Ectodermal cell (in vitro differentiated cells): Measurements from ENCODE around the gene PYGO1.
"Not testable (repeated sequence)": the region's sequence is repeated elsewhere in the genome, so short reads cannot be mapped to it uniquely, and the experiment has no call there.

Experiments
- H3K27ac ChIP-seq: 2 replicates; pipeline ENCODE4 v1.7.0; 2013; ENCODE audit warnings: mild to moderate bottlenecking, low read depth, low read length; ENCODE audit not compliant: insufficient read depth, poor library complexity, severe bottlenecking
- H3K27me3 ChIP-seq: 2 replicates; pipeline ENCODE4 v1.7.0; 2013; ENCODE audit warnings: mild to moderate bottlenecking, low read length; ENCODE audit not compliant: insufficient read depth, control insufficient read depth, poor library complexity, severe bottlenecking
- H3K36me3 ChIP-seq: one replicate; pipeline ENCODE4 v1.7.0; 2013; ENCODE audit warnings: low read length; ENCODE audit not compliant: control insufficient read depth, insufficient read depth
- H3K4me1 ChIP-seq: one replicate; pipeline ENCODE4 v1.7.0; 2013; ENCODE audit warnings: low read length; ENCODE audit not compliant: control insufficient read depth, insufficient read depth
- H3K4me3 ChIP-seq: 2 replicates; pipeline ENCODE4 v1.7.0; 2013; ENCODE audit warnings: low read depth, low read length, control low read depth; ENCODE audit not compliant: insufficient read depth
- H3K9me3 ChIP-seq: 2 replicates; pipeline ENCODE4 v1.7.0; 2013; ENCODE audit warnings: mild to moderate bottlenecking, low read length, moderate library complexity; ENCODE audit not compliant: control insufficient read depth
- WGBS, 2 experiments: methylation state at CpG; one replicate each; pipeline ENCODE4 v1.1.7; 2013; ENCODE audit warnings: missing lambda C conversion rate in 2 of 2; 5-methylcytosine and 5-hydroxymethylcytosine counted together

PYGO1 gene

GRCh38 chr15:55515491-55515890, 72.7 kb downstream of the PYGO1 start:
- 90 to 92% methylated on average over 4 of the region's 4 CpGs for WGBS, 2 experiments
- Histone ChIP-seq H3K27me3 (no peaks in the 10 kb centered on the region), H3K36me3 (no peaks in the 10 kb centered on the region), H3K4me3 (no peak overlapping the region), H3K27ac (no peak overlapping the region), H3K9me3 (no peaks in the 10 kb centered on the region), H3K4me1 (no peaks in the 10 kb centered on the region)

- WGBS, 2 experiments, result 94 to 97% methylated on average over 12 of the region's 12 CpGs
- Histone ChIP-seq H3K4me1 (no peaks in the 10 kb centered on the region), H3K27ac (no peak overlapping the region), H3K36me3 (no peaks in the 10 kb centered on the region), H3K27me3 (no peaks in the 10 kb centered on the region), H3K9me3 (no peaks in the 10 kb centered on the region), H3K4me3 (no peak overlapping the region)
Measured at GRCh38 chr15:55514414-55514850, 73.7 kb downstream of the PYGO1 start.

GRCh38 chr15:55513621-55514413, 74.3 kb downstream of the PYGO1 start:
- H3K27ac ChIP-seq, H3K4me1 ChIP-seq, H3K9me3 ChIP-seq, H3K27me3 ChIP-seq, H3K36me3 ChIP-seq, H3K4me3 ChIP-seq: not testable (repeated sequence)
- WGBS, 2 experiments, result 81 to 82% methylated on average over 29 of the region's 29 CpGs

- Histone ChIP-seq H3K27ac (no peak overlapping the region), H3K4me1 (no peaks in the 10 kb centered on the region), H3K27me3 (no peaks in the 10 kb centered on the region), H3K4me3 (no peak overlapping the region), H3K36me3 (no peaks in the 10 kb centered on the region), H3K9me3 (no peaks in the 10 kb centered on the region)
- WGBS, 2 experiments, result 89 to 92% methylated on average over 11 of the region's 11 CpGs
Measured at GRCh38 chr15:55513152-55513551, 75.0 kb downstream of the PYGO1 start.

- H3K4me1 ChIP-seq, result no peaks in the 10 kb centered on the region
- no peak overlapping the region for H3K27ac ChIP-seq
- no peaks in the 10 kb centered on the region for H3K9me3 ChIP-seq
- WGBS, 2 experiments, result 90% methylated on average over 4 of the region's 4 CpGs
- no peak overlapping the region for H3K4me3 ChIP-seq
- no peaks in the 10 kb centered on the region for H3K27me3 ChIP-seq
- no peaks in the 10 kb centered on the region for H3K36me3 ChIP-seq
Measured at GRCh38 chr15:55507567-55507966, 80.6 kb downstream of the PYGO1 start.

- H3K36me3 ChIP-seq, H3K27ac ChIP-seq, H3K9me3 ChIP-seq, H3K4me1 ChIP-seq, H3K27me3 ChIP-seq, H3K4me3 ChIP-seq: not testable (repeated sequence)
- 75 to 90% methylated on average over 4 of the region's 5 CpGs for WGBS, 2 experiments
Measured at GRCh38 chr15:55505407-55505806, 82.7 kb downstream of the PYGO1 start.

- Histone ChIP-seq H3K36me3 (no peaks in the 10 kb centered on the region), H3K4me3 (no peak overlapping the region), H3K4me1 (no peaks in the 10 kb centered on the region), H3K27me3 (no peaks in the 10 kb centered on the region), H3K9me3 (no peaks in the 10 kb centered on the region), H3K27ac (no peak overlapping the region)
- WGBS, 2 experiments, result 90 to 91% methylated on average over 7 of the region's 7 CpGs
Measured at GRCh38 chr15:55499151-55499550, 89.0 kb downstream of the PYGO1 start.

GRCh38 chr15:55498109-55498938, 89.8 kb downstream of the PYGO1 start:
- H3K36me3 ChIP-seq, H3K27me3 ChIP-seq, H3K4me1 ChIP-seq, H3K27ac ChIP-seq, H3K9me3 ChIP-seq: not testable (repeated sequence)
- WGBS, 2 experiments, result 23 to 26% methylated on average over 55 of the region's 55 CpGs
- peak overlapping the region; percentile 52 for H3K4me3 ChIP-seq

- 92 to 93% methylated on average over 2 of the region's 2 CpGs for WGBS, 2 experiments
- H3K9me3 ChIP-seq, result no peaks in the 10 kb centered on the region
- H3K27ac ChIP-seq, result no peak overlapping the region
- H3K36me3 ChIP-seq, result no peaks in the 10 kb centered on the region
- no peaks in the 10 kb centered on the region for H3K27me3 ChIP-seq
- no peak overlapping the region for H3K4me3 ChIP-seq
- no peaks in the 10 kb centered on the region for H3K4me1 ChIP-seq
Measured at GRCh38 chr15:55496716-55497115, 91.4 kb downstream of the PYGO1 start.

GRCh38 chr15:55494931-55495330, 93.2 kb downstream of the PYGO1 start:
- Histone ChIP-seq H3K4me1 (no peaks in the 10 kb centered on the region), H3K36me3 (no peaks in the 10 kb centered on the region), H3K27ac (no peak overlapping the region), H3K4me3 (no peak overlapping the region), H3K9me3 (no peaks in the 10 kb centered on the region), H3K27me3 (no peaks in the 10 kb centered on the region)
- whole genome bisulfite sequencing, 2 experiments, result 88 to 89% methylated on average over 1 of the region's 1 CpG
